DMS53 treated with DMSO at 0.1 percent for 48 hours (cell line): ENCODE data around the gene HAND1.

Experiments used
- DNase-seq: peaks from one replicate; lab custom pipeline; 2025; ENCODE audit not compliant: unreplicated experiment; lab: John Stamatoyannopoulos, UW

The HAND1 gene

GRCh38 chr5:154506049-154506715 lies 28.2 kb upstream of the HAND1 start:
- DNase-seq: no peak

- peak; percentile 4 for DNase-seq
These were observed 27.5 kb upstream of the HAND1 start for GRCh38 chr5:154505567-154505966.

- no peak for DNase-seq
These were observed 25.6 kb upstream of the HAND1 start for GRCh38 chr5:154503698-154504039.

GRCh38 chr5:154502180-154502579 lies 24.2 kb upstream of the HAND1 start:
- DNase-seq: no peak

- no peak for DNase-seq
These were observed 23.5 kb upstream of the HAND1 start for GRCh38 chr5:154501566-154501965.

- DNase-seq: no peak
These were observed 21.0 kb upstream of the HAND1 start for GRCh38 chr5:154498994-154499393.

- no peak for DNase-seq
These were observed 20.6 kb upstream of the HAND1 start for GRCh38 chr5:154498591-154498990.

- DNase-seq: no peak
These were observed 16.0 kb upstream of the HAND1 start for GRCh38 chr5:154494036-154494435.

GRCh38 chr5:154493274-154493673 lies 15.2 kb upstream of the HAND1 start:
- no peak for DNase-seq

- DNase-seq: no peak
These were observed 13.9 kb upstream of the HAND1 start for GRCh38 chr5:154491941-154492340.

- DNase-seq: no peak
These were observed 9.5 kb upstream of the HAND1 start for GRCh38 chr5:154487541-154487940.

- DNase-seq: no peak
These were observed 8.4 kb upstream of the HAND1 start for GRCh38 chr5:154486427-154486866.

- no peak for DNase-seq
These were observed 7.9 kb upstream of the HAND1 start for GRCh38 chr5:154485850-154486426.

GRCh38 chr5:154485096-154485491 lies 7.1 kb upstream of the HAND1 start:
- no peak for DNase-seq

- DNase-seq: no peak
These were observed 6.5 kb upstream of the HAND1 start for GRCh38 chr5:154484393-154485095.

- no peak for DNase-seq
These were observed 5.8 kb upstream of the HAND1 start for GRCh38 chr5:154483654-154484392.

- DNase-seq: no peak
These were observed 4.8 kb upstream of the HAND1 start for GRCh38 chr5:154482528-154483449.

GRCh38 chr5:154481584-154482381 lies 3.8 kb upstream of the HAND1 start:
- DNase-seq: no peak

GRCh38 chr5:154480847-154481246 lies 2.8 kb upstream of the HAND1 start:
- no peak for DNase-seq
